EH (cell line): ENCODE results near the gene CYTIP.
"Not testable (repeated sequence)": the region's sequence is repeated elsewhere in the genome, so short reads cannot be mapped to it uniquely, and the experiment has no call there.

Experiments
- DNase-seq: peaks from one replicate; pipeline ENCODE4 v3.0.0-alpha.2; 2015; ENCODE audit warnings: low read depth

Gene CYTIP

GRCh38 chr2:157368508-157368907, 75.4 kb downstream of the CYTIP start:
- not testable (repeated sequence) for DNase-seq

DNA sequence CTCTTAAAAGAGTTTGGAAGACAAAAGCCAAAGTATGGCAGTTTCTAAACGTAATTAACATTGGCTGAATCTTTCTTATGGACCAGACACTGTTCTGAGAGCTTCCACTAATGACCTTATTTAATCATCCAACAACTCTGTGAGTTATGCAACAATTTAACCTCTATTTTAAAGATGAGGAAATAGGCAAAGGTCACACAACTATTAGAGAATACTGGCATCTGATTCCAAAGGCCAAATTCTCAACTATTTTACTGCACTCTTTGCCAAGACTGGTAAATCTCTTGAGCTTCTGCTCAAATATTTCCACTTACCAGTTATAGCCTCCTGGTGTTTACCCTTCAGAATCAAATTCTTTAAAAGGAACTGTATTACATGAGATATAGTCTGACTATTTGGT, 76.2 kb downstream of the CYTIP start:
- no peak for DNase-seq
